ENCODE data around the gene LSP1. TPM values are rescaled to one million over a fixed set of nuclear protein-coding genes. Genes with fewer than 3 reads are reported as not detected.

LSP1 gene
- total and polyA plus RNA-seq, 2 of the 13 experiments (the other 11 are each of a cell fraction or from before 2014, with no cell fraction given) = 0.59 to 1.00 TPM

DNA sequence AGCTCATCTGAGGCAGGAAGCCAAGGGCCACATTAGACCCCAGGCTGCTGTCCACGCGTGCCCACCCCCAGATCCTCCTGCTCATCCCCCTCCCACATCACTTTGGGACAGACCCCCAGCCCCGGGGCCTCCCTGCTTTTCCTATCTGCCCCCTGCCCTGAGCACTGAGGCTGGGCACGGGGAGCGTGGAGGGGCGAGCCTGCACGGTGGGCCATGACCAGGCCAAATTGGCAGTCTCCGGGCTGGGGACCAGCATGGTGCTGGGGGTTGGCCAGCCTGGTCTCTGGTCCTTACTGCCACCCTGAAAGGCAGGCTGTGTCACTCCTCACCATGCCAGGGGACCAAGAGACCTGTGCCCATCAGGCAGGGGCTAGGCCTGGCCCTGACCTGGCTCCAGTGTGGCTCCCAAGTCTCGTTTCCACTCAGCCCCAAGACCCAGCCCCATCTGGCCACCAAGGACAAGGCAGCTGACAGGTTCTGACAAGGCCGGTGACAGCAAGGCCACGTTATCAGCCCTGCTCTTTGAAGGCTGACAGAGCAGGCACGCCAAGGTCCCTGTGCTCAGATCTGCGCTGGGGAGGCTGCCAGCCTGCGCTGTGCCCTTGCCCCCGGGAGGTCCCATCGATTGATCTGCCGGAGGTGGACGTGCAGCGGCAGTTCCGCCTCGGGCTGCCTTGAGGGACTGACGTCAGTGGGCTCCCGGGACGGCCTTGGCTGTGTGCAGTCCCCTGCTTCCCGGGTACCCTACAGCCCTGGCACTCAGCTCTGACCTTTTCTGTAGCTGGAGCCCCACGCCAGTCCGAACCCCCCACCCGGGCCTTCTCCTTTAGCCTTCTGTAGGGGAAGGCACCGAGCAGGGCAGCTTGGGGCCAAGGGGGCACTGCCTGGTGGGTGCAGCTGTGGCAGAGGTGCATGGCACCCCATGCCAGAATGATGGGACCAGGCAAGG, 10.5 kb upstream of the LSP1 start (continued):
- TF ChIP-seq MED13 (CRISPR knock-in tag; IDR thresholded peaks at IDR 0.05) (peak; percentile 99), ZNF143 (CRISPR knock-in tag; IDR thresholded peaks at IDR 0.05) (no peak; the same call in 1 of the 2 replicates), MLLT10 (CRISPR knock-in tag; IDR thresholded peaks at IDR 0.05) (no peak), ZNF3 (CRISPR knock-in tag; IDR thresholded peaks at IDR 0.05) (no peak), TCF7L2 (IDR thresholded peaks at IDR 0.05; ENCODE audit: low read depth, low read length) (peak; percentile 41; the same call in 1 of the 2 replicates), ZNF530 (CRISPR knock-in tag; IDR thresholded peaks at IDR 0.05; ENCODE audit: low read depth) (no peak), SRY (CRISPR knock-in tag; IDR thresholded peaks at IDR 0.05) (peak; percentile 36; the same call in 1 of the 2 replicates), CREB1 (IDR thresholded peaks at IDR 0.05) (peak; percentile 83), CREB1 (CRISPR knock-in tag; IDR thresholded peaks at IDR 0.05) (no peak), ELF3 (CRISPR knock-in tag; IDR thresholded peaks at IDR 0.05) (peak; percentile 99), ELF4 (CRISPR knock-in tag; IDR thresholded peaks at IDR 0.05; ENCODE audit: borderline replicate concordance) (no peak)
- TF ChIP-seq, protein P1, sequence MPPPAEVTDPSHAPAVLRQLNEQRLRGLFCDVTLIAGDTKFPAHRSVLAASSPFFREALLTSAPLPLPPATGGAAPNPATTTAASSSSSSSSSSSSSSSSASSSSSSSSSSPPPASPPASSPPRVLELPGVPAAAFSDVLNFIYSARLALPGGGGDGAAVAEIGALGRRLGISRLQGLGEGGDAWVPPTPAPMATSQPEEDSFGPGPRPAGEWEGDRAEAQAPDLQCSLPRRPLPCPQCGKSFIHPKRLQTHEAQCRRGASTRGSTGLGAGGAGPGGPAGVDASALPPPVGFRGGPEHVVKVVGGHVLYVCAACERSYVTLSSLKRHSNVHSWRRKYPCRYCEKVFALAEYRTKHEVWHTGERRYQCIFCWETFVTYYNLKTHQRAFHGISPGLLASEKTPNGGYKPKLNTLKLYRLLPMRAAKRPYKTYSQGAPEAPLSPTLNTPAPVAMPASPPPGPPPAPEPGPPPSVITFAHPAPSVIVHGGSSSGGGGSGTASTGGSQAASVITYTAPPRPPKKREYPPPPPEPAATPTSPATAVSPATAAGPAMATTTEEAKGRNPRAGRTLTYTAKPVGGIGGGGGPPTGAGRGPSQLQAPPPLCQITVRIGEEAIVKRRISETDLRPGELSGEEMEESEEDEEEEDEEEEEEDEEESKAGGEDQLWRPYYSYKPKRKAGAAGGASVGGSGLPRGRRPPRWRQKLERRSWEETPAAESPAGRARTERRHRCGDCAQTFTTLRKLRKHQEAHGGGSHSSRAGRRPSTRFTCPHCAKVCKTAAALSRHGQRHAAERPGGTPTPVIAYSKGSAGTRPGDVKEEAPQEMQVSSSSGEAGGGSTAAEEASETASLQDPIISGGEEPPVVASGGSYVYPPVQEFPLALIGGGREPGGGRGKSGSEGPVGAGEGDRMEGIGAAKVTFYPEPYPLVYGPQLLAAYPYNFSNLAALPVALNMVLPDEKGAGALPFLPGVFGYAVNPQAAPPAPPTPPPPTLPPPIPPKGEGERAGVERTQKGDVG (CRISPR knock-in tag; IDR thresholded peaks at IDR 0.05; ENCODE audit: borderline replicate concordance) = 0 out of 2 replicates have a peak, but pooled peaks have one; percentile 80
- TF ChIP-seq, protein P2, sequence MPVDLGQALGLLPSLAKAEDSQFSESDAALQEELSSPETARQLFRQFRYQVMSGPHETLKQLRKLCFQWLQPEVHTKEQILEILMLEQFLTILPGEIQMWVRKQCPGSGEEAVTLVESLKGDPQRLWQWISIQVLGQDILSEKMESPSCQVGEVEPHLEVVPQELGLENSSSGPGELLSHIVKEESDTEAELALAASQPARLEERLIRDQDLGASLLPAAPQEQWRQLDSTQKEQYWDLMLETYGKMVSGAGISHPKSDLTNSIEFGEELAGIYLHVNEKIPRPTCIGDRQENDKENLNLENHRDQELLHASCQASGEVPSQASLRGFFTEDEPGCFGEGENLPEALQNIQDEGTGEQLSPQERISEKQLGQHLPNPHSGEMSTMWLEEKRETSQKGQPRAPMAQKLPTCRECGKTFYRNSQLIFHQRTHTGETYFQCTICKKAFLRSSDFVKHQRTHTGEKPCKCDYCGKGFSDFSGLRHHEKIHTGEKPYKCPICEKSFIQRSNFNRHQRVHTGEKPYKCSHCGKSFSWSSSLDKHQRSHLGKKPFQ (CRISPR knock-in tag; IDR thresholded peaks at IDR 0.05; ENCODE audit: insufficient replicate concordance) = peak; percentile 93
- TF ChIP-seq, protein P3, sequence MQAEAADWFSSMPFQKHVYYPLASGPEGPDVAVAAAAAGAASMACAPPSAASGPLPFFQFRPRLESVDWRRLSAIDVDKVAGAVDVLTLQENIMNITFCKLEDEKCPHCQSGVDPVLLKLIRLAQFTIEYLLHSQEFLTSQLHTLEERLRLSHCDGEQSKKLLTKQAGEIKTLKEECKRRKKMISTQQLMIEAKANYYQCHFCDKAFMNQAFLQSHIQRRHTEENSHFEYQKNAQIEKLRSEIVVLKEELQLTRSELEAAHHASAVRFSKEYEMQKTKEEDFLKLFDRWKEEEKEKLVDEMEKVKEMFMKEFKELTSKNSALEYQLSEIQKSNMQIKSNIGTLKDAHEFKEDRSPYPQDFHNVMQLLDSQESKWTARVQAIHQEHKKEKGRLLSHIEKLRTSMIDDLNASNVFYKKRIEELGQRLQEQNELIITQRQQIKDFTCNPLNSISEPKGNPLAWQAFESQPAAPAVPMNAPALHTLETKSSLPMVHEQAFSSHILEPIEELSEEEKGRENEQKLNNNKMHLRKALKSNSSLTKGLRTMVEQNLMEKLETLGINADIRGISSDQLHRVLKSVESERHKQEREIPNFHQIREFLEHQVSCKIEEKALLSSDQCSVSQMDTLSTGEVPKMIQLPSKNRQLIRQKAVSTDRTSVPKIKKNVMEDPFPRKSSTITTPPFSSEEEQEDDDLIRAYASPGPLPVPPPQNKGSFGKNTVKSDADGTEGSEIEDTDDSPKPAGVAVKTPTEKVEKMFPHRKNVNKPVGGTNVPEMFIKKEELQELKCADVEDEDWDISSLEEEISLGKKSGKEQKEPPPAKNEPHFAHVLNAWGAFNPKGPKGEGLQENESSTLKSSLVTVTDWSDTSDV (CRISPR knock-in tag; IDR thresholded peaks at IDR 0.05) = peak; percentile 73; the same call in 1 of the 2 replicates
- TF ChIP-seq, protein P4, sequence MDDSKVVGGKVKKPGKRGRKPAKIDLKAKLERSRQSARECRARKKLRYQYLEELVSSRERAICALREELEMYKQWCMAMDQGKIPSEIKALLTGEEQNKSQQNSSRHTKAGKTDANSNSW (CRISPR knock-in tag; IDR thresholded peaks at IDR 0.05; ENCODE audit: borderline replicate concordance) = no peak
- TF ChIP-seq, protein P5, sequence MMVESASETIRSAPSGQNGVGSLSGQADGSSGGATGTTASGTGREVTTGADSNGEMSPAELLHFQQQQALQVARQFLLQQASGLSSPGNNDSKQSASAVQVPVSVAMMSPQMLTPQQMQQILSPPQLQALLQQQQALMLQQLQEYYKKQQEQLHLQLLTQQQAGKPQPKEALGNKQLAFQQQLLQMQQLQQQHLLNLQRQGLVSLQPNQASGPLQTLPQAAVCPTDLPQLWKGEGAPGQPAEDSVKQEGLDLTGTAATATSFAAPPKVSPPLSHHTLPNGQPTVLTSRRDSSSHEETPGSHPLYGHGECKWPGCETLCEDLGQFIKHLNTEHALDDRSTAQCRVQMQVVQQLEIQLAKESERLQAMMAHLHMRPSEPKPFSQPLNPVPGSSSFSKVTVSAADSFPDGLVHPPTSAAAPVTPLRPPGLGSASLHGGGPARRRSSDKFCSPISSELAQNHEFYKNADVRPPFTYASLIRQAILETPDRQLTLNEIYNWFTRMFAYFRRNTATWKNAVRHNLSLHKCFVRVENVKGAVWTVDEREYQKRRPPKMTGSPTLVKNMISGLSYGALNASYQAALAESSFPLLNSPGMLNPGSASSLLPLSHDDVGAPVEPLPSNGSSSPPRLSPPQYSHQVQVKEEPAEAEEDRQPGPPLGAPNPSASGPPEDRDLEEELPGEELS (CRISPR knock-in tag; IDR thresholded peaks at IDR 0.05) = peak; percentile 83
- TF ChIP-seq, protein P6, sequence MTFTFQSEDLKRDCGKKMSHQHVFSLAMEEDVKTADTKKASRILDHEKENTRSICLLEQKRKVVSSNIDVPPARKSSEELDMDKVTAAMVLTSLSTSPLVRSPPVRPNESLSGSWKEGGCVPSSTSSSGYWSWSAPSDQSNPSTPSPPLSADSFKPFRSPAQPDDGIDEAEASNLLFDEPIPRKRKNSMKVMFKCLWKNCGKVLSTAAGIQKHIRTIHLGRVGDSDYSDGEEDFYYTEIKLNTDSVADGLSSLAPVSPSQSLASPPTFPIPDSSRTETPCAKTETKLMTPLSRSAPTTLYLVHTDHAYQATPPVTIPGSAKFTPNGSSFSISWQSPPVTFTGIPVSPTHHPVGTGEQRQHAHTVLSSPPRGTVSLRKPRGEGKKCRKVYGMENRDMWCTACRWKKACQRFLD (CRISPR knock-in tag; IDR thresholded peaks at IDR 0.05; ENCODE audit: borderline replicate concordance) = no peak

All from HepG2 (cell line).